HS-27A (cell line): ENCODE data around the gene DUOX1.
A peak's percentile ranks its signal among the peaks of the same experiment; 100 is the strongest.

Experiments used
- DNase-seq: peaks from one replicate; pipeline ENCODE4 v3.0.0-alpha.2; 2012; ENCODE audit warnings: low read depth, missing footprints

The DUOX1 gene

DNA sequence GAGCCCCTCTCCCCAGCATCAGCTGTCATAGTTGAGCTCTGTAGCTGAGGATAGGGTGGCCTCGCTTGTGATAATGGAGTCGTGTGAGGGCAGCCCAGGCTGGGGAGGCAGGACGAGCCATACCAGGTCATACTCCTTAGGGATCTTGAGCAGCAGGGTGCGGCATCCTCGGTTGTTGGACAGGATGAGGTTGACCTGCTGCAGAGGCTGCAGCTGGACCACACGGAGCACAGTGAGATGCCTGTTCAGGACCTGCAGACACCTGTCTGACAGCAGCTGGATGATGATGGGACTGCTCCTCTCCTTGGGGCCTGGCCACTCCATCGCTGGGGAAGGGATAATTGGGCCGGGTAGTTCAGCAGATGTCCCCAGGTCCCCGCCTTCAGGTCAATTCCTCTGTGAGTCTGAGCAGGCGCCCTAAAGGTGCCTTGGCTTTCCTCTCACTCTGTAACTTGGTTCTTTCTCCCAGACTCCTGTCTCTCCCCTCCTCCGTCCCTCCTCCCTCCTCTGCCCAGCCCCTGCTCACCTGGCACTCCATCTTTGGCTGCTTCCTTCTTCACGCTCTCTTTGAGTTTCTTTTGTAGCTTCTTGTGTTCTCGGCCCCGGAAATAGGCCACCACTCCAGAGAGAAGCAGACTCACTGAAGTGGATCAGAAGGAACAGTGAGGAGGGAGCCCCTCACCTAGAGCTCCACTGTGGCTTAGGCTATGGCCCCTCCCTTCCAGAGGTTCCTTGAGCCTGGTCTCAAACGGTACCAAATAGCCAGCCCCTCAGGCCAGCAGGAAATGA lies 23.6 kb upstream of the DUOX1 start:
- DNase-seq, result no peak

DNA sequence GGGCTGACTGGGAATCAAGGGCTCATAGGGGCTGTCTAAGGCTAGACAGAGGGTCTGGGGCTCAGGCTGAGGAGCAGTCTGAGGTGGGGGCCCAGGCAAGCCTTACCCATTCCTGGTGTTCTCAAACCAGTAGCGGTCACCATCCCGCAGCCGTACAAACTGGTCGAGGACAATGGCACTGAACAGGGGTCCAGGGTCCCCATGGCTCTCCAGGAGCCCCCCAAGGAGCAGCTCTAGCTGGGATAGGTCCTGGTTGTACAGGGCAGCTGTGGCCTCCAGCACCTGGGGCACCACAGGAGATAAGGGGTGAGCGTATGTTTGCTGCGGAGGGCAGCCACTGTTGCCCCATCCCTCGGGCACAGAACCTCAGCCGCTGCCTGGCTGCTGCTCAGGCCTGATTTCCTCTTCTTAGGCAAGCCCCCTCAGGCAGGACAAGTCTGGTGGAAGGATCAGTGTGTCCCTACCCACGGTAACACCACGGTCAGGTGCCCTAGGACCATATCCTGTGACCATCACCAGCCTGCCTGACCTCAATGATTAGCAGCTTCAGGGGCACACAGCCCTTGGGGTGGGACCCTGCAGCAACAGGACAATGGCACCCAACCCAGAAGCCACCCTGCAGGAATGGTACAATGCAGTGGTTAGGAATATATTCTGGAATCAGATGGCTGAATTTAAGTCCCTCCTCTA lies 21.7 kb upstream of the DUOX1 start:
- no peak for DNase-seq

GRCh38 chr15:45110256-45110820 lies 19.5 kb upstream of the DUOX1 start:
- no peak for DNase-seq

GRCh38 chr15:45111390-45112142 lies 18.2 kb upstream of the DUOX1 start:
- no peak for DNase-seq

DNA sequence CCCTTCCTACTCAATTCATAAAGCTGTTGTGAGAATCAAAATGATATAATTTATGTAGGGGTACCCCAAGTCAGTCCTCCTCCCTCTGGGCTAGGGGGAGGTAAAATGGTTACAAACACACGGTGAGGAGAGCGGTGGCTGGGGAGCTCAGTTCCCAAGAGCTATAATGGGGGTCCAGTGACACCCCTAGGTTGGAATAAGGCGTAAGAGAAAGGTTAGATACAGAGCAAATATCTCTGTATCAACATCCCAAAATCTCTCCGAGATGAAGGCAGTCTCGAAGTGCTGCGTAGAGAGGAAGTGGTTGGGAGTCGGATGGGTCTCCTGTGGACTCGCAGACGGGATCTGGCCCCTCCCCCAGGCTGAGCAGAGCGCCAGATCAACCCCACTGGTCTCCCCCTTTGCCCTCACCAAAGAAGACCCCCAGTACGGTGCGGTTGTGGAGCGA lies 17.6 kb upstream of the DUOX1 start:
- no peak for DNase-seq

GRCh38 chr15:45112591-45113379 lies 17.0 kb upstream of the DUOX1 start:
- DNase-seq, result no peak

- DNase-seq, result no peak
Observed at GRCh38 chr15:45113380-45113990, 16.3 kb upstream of the DUOX1 start.

DNA sequence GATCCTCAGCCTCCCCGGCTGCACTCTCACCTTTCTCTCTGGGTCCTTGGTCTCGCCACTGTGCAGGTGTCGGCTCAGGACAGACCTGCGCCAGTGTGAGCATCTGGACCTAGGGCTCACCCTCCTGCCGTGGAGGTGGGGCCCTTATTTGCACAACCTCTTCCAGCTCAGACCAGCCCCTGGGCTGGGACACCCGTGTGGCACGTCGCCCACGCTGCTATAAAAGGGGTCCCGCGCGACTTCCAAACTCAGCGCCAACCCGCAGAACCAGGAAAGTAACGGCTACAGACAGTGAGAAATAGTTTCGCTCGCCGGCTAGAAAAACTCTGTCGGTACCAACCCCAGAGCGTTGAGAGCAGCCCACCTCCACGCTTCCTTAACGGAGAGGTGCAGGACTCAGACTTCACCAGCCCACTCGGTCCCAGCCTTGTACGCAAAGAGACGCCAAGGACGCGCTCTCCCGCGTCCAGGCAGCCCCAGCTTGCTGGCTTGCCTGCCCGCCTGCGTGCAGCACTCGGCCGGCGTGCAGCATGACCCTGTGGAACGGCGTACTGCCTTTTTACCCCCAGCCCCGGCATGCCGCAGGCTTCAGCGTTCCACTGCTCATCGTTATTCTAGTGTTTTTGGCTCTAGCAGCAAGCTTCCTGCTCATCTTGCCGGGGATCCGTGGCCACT lies 15.6 kb upstream of the DUOX1 start, which contains the start of the genes DUOX2 and DUOXA2:
Gene DUOX2 (minus strand): TSS at position 97 of the 675 bp plus-strand sequence. CDS start 761 bp downstream, outside the sequence.
Gene DUOXA2 (plus strand): TSS at position 251 of the 675 bp plus-strand sequence. CDS start 280 bp downstream, at position 531.
- no peak for DNase-seq

DNA sequence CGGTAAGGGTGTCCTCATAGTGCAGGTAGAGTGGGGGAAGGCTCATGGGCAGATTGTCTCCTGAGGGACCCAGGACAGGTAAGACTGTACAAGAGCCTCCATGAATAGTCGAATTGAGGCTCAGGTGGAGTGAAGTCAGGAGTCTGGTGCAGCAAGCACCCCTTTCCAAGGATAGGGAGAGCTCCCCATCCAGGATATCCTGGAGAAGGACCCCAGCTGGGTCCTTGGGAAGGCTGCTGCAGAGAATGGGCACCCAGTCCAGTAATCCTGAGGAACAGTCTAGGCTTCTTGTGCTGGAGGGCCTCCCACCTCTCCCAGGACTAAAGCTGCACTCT lies 15.1 kb upstream of the DUOX1 start:
- DNase-seq, result no peak

- no peak for DNase-seq
Observed at GRCh38 chr15:45115312-45115820, 14.4 kb upstream of the DUOX1 start.

DNA sequence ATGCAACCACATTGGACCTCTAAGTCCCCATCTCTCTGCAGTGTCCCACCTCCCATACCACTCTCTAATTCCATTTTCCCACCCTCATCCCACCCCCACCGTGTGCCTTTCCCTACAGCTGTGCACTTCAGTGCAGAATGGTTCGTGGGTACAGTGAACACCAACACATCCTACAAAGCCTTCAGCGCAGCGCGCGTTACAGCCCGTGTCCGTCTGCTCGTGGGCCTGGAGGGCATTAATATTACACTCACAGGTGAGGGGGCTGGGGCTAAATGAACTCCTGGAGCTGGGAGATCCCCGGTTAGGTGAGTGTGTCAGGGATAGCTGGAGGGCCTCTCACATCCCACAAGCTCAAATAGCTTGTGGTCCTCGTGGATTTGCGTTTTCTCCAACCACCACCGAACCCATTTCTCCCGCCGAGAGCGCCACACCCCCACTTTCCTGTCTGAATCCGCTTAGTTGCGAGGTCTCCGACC lies 13.8 kb upstream of the DUOX1 start:
- no peak for DNase-seq

DNA sequence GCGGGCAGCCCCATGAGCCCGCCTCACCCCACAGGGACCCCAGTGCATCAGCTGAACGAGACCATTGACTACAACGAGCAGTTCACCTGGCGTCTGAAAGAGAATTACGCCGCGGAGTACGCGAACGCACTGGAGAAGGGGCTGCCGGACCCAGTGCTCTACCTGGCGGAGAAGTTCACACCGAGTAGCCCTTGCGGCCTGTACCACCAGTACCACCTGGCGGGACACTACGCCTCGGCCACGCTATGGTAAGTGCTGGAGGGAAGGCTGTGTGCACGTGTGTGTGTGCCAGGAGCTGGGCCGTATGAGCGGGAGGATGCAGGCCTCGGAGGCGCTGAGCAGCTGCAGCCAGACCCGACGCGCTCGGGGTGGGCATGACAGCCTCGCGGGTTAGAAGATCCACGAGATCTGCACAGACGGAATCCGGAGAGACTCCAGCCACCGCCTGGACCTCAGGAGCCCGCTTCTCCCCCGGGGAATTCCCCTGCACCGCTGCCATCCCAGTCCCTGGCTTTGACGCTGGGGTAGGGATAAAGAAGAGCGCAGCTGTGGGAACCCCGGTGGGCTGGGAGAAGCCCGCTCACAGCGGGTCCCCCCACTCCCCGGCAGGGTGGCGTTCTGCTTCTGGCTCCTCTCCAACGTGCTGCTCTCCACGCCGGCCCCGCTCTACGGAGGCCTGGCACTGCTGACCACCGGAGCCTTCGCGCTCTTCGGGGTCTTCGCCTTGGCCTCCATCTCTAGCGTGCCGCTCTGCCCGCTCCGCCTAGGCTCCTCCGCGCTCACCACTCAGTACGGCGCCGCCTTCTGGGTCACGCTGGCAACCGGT lies 13.1 kb upstream of the DUOX1 start:
- no peak for DNase-seq

GRCh38 chr15:45117308-45118130 lies 12.3 kb upstream of the DUOX1 start:
- no peak for DNase-seq

- peak; percentile 56 for DNase-seq
Observed at GRCh38 chr15:45118131-45118588, 11.6 kb upstream of the DUOX1 start.

DNA sequence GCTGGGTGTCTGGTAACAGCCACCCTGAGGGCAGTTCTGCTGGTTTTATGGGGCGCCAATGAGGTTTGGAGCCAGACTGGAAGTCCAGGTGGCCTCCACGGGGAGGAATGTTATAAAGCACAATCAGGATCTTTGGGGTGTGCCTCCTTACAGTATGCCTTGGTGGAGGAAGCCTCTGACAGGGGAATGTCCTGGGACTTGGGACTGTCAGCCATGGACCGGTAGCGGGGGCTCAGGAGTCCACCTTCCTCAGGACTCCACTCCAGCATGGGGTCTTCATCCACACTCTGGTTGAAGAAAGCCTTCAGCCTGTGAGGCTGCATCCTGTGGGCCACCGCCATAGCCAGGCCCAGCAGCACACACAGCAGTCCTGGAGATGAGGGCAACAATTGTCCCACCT lies 10.8 kb upstream of the DUOX1 start:
- DNase-seq, result no peak

DNA sequence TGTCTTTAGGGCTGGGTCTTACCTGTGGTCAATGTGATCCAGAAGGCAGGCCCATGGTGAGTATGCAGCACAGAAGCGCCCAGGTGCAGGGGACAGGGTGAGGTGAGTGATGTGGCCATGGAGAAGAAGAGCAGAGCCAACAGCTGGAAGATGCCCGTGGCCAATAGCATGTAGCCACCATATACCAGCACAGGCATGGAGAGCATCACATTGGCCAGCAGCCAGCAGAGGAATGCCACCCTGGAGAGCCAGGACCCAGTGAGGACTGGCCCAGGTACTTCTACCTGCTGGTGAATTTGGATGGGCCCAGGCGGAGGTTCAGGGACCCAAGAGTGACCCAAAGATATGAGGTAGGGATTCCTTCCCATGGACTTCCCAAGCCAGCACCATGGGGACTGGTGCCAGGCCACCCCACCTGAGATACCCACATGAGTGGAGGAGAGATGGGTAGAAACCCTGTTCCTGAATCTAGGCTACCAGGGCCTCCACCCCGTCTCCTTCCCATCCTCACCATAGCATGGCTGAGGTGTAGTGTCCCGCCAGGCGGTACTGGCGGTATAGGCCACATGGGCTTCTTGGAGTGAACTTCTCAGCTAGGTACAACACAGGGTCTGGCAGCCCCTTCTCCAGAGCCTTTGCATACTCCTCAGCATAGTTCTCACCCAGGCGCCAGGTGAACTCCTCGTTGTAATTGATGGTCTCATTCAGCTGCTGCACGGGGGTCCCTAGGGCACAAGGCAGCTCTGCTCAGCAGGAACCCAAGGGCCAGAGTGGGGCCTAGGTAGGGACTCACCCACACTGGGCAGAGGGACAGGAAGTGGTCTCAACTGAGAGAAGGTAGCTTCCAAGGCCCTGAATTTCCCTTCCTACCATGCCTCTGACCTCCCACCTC lies 9.5 kb upstream of the DUOX1 start:
- DNase-seq, result no peak

GRCh38 chr15:45121020-45121419 lies 8.8 kb upstream of the DUOX1 start:
- no peak for DNase-seq
